Activated CD4-positive, alpha-beta T cell treated with anti-CD3 and anti-CD28 coated beads, Interleukin-2, amount 50 U/mL, for 24 hours (primary cell): ENCODE data around the gene NIPBL.
"Not testable (repeated sequence)": the region's sequence is repeated elsewhere in the genome, so short reads cannot be mapped to it uniquely, and the experiment has no call there.

ENCODE experiments used
- DNase-seq, 2 donors: peaks; one replicate each; pipeline ENCODE4 v3.0.0-alpha.2; 2020; ENCODE audit warnings: low read depth in 1 of 2, low spot score in 1 of 2

NIPBL gene

DNA sequence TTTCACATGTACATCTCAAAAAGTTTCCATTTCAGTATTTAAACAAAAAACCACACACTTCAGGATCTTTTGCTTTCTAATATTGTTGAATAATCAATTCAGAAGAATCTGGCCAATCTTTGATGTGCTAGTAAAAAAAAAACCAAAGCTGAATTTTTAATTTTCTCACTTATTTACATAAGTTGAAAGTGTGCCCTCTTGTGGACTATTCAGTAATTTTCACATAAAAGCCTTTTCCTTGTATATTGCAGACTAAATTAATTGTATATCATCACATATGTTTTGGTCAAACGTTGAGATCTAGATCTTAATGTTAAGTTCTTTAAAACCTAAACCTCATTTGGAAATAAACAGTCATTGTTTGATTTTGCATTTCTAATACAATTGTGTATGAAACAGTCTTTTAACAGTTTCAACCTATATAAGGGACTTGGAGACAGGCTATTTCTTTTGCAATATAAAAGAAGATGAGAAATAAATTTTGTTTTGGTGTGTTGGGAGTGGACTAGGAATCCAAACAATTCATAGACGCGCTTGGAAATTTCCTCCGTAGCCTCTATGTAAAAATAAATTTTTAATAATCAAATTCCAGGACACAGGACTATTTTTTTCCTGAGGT lies 68.1 kb downstream of the NIPBL start:
- DNase-seq = peak in 1 of 2 donors; percentile 16

DNA sequence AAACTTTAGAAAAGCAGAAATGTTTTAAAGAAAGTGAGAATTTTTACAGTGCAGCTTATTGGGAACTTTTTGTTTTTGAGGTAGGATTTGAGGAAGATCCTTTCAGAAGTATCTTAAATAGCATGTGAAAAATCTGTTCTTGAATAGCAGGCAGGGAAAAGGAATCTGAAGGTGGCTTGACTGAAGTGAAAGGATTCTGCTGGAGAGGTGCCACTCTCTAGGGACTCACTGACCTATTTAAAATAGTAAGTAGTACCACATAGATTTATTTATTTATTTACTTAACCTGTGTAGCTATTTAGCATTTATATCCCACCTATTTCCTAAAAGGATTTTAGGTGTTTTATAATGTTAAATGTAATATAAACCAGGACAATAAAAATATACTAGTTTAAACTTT lies 69.1 kb downstream of the NIPBL start:
- no peak for DNase-seq

DNA sequence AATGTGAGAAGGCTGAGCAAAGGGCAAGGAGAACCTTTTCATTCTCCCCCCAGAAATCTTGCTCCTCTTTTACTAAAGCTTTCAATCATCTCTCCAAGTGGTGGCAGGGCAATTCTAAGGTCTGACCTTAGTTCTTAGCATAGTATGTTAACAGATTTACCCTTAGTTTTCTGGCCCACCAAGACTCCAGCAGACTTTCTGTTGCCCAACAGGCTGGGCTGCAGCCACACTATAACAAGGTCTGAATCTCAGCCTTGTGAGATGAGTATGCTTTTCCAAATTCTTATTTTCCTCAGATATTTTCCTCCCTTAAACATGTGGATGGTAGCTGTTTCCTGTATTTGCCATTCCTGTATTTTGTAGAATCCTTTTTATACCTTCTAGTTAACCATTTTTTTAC lies 69.5 kb downstream of the NIPBL start:
- DNase-seq = no peak

DNA sequence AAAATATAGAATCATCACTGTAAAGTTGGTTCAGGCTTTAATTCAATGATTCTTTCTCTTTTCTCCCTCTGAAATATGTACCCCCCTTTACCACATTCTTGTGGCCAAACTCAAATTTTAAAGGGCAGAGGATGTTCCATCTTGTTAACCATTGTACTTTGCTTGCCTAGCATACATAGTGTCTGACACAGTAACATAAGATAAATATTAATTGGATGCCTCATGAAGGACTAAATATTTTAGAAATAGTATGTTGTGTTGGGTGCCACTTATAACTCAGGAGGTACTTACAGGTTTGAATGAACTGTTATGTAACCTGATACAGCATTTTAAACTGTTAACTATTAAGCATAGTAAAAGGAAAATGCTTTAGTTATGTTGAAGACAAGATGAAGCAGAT lies 71.5 kb downstream of the NIPBL start:
- DNase-seq = no peak

DNA sequence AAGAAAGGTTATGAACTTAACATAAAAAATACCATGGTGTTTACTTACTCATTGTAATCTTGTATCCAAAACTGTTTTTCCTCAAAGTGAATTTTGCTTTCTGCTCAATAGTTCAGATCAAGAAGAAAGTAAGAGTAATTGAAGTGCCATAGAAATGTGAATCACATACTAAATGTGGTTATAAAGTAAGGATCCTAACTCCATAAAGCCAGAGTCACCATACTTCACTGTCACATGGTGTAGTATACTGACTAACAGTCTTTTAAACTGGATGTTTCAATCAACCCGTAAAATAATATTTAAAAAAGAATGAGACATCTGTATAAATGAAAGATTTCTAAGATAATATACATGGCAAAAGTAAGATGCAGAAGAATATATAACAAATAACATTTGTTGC lies 72.1 kb downstream of the NIPBL start:
- DNase-seq = no peak

DNA sequence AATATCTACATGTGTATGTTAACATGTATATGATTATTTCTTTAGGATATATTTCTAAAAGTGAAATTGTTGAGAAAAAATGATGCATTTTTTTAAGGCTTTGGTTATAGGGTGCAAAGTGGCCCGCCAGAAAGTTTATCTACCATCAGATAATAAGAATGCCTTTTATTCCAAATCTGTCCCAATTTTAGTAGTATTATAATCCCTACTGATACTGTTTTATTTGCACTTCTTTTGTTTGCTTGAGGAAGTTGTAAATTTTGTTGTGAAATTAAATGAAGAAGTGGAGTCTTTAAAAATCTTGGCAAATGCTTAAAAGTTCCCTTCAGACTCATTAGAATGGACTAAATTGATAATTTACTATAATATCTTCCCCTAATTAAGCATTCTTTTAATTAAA lies 73.0 kb downstream of the NIPBL start:
- DNase-seq = no peak

DNA sequence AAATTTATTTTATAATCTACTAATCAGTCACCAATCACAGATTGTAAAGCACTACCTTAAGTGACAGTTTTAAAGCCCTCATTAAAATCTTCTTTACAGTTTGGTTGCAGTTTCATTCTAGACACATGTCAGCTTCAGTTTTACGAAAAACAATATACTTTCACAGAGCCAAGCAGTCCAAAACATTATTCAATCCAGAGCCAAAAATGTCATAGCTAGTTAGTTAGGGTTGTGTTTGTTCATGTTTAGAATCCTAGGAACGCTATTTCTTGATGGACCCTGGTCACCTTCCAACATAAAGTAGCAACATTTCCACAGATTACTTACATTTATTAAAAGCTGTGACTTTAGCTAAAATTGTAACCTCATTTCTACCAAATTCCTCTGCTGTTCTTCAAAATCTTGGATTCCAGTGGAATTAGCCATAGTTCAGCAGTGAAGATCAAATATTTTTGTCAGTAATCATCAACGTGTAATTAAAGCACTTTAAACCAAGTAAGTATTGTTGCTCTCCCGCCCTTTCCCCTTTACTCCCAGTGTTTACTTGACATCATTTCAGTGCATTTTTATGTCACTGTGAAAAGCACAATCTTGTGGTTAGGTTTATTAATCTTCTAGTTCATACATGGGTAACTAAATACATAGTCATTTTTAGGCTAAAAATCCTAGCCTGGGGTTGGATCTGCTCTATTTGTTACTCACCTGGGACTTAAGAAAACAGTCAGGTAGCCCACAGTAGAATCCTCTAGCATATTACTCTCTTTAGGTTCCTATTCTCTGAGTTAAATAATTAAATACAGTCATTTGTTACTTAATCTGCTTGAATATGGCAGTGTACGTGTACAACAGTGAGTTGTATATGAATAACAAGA lies 74.3 kb downstream of the NIPBL start:
- DNase-seq = no peak

DNA sequence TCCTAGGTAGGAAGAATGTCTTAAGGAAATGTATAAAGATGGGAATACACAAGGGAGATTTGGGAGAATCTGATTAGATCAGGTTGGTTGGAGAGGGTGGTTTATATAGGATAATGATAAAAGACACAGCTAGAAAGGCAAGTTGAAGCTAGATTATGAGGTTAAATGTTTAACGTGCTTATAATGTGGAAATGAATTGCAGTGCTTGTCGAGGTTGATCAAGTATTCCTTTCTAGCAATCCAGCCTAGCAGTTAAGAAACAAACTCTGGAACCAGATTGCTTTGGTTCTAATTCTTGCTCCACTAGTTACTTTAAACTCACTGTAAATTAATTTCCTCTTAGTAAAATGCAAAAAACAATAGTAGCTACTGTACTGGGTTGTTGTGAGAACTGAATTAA lies 76.5 kb downstream of the NIPBL start:
- DNase-seq = no peak

DNA sequence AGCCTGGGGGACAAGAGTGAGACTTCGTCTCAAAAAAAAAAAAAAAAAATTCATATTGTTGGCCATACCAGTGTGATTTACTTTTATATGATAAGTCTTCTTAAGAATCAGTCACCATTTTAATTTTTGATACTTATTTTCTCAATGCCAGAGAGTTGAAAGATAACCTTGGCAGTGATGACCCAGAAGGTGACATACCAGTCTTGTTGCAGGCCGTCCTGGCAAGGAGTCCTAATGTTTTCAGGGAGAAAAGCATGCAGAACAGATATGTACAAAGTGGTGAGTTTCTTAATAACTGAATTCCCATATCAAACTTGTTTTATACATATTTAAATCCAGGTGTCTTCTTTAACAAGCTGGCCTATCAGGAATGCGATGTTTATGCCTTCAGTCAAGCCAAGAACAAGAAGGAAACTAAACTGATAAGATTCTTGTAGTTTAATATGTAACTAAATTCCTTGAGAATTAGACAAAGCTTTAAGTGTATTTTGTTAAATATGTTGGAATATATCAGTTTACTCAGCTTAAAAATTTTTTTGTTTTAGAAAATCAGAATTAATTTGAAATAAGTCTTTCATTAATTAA lies 81.5 kb downstream of the NIPBL start:
- DNase-seq = no peak

DNA sequence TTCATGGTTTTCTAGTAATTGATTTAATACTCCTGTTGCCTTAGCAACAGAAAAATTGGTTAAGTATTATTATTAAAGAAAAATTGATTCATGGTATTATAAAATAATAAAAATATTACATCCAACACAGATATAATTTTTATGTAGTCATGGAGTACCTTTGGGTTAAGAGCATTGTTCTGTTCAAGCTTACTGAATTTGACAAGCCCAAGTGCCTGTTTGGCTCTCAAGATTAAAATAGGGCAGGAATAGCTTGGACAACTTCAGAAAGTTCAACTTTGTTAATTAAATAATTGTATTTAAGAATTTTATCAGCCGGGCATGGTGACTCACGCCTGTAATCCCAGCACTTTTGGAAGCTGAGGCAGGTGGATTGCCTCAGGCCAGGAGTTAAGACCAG lies 82.0 kb downstream of the NIPBL start:
- DNase-seq = no peak

DNA sequence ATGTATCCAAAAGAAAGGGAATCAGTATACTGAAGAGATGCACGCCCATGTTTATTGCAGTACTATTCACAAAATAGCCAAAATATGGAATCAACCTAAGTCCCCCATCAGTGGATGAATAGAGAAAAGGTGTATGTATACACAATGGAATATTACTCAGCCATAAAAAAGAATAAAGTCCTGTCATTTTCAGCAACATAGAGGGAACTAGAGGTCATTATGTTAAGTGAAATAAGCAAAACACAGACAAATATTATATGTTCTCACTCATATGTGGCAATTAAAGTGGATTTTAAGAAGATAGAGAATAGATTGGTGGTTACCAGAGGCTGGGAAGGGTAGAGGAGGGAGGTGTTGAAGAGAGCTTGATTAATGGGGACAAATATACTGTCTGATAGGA lies 88.6 kb downstream of the NIPBL start:
- no peak for DNase-seq

DNA sequence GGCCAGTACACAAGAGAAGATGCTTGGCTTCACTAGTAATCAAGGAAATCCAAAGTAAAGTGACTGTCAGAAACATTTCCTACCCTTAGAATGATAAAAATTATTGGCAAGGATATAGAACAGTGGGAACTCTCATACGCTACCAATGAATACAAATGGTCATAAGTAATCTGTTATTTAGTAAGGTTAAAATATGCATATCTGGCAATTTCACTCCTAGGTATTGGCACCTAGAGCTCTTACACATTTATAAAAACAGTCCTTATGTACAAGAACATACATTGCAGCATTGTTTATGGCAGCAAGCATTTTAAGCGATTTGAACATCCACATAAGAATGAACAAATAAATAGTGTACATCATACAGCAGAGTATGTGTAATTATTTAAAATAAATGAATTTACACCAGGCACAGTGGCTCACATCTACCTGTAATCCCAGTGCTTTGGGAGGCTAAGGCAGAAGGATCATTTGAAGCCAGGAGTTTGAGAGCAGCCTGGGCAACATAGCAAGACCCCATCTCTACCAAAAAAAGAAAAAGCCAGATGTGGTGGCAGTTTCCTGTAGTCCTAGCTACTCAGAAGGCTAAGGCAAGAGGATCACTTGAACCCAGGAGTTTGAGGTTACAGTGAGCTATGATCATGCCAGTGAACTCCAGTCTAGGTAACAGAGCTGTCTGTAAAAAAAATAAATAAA lies 93.3 kb downstream of the NIPBL start:
- DNase-seq = no peak

DNA sequence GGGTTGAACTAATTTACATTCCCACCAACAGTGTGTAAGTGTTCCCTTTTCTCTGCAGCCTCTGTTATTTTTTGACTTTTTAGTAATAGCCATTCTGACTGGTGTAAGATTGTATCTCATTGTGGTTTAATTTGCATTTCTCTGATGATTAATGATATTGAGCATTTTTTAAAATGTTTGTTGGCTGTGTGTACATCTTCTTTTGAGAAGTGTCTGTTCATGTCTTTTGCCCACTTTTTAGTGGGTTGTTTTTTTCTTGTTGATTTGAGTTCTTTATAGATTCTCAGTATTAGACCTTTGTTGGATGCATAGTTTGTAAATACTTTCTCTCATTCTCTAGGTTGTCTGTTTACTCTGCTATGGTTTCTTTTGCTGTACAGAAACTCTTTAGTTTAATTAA lies 101.6 kb downstream of the NIPBL start:
- no peak for DNase-seq

DNA sequence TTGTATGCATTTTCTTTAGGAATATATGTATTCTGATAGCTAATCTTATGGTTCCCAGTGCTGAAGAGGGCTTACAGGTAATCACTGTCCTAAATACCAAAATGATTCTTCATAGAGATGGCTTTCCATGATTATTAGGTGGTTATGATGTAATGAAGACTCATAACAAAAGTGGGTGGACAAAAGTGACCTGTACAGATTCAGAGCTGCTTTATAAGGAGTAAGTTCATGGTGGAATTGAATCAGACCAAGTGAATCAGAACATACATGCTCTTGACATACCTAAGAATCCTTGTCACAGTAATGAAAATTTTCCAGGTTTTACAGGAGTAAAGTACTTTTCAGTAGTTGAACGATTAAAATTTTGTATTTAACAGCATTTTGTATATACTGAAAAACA lies 105.6 kb downstream of the NIPBL start:
- DNase-seq = no peak

DNA sequence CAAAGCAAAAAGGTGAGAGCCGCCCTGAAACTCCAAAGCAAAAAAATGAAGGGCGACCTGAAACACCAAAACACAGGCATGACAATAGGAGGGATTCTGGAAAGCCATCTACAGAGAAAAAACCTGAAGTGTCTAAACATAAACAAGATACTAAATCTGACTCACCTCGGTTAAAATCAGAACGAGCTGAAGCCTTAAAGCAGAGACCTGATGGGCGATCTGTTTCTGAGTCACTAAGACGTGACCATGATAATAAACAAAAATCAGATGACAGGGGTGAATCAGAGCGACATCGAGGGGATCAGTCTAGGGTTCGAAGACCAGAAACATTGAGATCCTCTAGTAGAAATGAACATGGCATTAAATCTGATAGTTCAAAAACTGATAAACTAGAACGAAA lies 108.8 kb downstream of the NIPBL start:
- DNase-seq = no peak

DNA sequence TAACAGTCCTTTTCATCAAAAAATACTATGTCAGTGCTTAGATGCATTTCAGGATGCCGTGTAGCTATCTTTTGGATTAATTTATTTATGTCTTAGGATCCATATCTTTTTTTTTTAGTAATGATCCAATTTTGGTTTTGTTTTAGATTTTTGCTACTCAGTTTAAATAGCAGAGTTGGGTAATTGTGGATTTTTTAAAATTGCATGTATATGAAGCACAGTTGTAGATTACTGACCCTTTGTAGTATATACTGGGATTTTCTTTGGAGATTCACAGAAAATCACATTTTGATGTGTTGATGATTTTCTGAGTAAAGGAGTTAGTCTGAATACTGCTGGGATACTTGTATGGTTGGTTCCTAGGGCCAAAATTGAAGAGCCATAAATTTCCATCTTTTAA lies 111.8 kb downstream of the NIPBL start:
- DNase-seq = no peak

DNA sequence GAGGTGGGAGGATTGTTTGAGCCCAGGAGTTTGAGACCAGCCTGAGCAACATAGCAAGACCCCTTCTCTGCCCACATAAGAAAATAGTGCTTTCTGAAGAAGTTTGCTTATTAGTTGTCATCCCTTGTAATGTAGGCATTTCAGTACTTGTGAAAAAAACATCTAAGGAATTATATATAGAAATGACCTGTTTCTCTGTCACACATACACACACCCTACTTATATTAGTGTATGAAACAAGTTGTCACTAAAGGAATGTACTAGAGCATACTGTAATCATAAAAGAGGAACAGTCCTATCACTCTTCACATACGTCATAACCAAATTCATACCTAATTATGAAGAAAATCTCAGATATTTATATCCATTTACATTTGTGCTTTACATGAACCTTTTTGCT lies 122.0 kb downstream of the NIPBL start:
- DNase-seq = no peak

DNA sequence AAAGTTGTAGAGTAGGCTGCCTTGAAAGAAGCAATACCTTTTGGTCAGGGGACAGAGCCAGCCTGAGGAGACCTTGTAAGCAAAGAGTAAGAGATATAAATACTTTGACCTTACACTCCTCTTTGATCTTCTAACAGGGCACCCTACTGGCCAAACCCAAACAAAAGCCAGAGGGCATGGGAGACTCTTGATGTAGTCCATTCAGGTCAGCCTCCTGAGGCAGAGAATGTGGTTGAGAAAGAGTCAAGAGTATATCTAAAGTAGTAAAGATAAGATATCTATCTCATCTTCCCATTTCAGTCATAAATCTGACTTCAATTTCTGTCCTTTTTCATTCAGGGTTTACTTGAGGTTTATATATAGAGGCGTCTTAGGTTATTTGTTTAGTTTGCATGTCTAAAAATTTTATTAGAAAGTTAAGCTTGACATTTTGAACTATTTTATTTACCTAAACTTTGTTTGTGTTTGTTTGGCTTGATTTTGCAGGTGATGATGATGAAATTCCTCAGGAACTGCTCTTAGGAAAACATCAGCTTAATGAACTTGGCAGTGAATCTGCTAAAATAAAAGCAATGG lies 125.7 kb downstream of the NIPBL start:
- no peak for DNase-seq

DNA sequence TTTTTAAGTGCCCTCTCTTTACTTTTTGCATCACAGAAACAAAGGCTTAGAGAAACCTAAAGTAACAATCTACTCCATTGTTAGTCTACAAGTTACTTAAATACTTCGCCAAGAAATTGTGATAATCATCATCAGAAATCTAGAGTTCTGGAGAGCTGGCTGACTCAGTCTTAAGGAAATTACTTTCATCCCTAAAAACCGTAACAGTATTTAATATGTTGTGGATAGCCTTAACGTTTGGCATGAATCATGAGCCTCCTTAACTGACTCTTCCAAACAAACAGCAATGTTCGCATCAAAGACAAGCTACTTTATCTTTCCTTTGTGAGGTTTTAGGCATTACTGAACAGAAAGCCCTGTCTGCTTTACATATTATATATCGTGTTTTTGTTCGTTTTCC lies 128.7 kb downstream of the NIPBL start:
- DNase-seq = no peak

DNA sequence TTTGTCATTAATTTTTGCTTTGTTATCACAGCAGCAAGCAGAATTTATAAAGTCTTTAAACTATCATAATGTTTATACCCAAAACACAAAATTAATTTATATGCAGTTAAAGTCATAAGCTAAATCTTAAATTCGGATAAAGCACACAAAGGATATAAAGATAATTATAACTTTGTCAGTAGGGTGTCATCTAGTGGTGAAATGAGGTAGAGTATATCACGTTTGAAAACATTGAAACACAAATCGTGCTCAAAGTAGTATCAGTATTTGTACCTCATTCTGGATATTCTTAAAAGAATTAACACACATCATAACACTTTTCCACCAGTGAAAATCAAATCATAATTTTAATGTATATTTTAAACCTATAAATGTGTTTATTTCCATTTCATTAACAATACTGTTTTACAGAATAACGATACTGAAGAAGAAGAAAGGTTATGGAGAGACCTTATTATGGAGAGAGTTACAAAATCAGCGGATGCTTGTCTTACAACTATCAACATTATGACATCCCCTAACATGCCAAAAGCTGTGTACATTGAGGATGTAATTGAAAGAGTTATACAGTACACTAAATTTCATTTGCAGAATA lies 129.5 kb downstream of the NIPBL start:
- no peak for DNase-seq

DNA sequence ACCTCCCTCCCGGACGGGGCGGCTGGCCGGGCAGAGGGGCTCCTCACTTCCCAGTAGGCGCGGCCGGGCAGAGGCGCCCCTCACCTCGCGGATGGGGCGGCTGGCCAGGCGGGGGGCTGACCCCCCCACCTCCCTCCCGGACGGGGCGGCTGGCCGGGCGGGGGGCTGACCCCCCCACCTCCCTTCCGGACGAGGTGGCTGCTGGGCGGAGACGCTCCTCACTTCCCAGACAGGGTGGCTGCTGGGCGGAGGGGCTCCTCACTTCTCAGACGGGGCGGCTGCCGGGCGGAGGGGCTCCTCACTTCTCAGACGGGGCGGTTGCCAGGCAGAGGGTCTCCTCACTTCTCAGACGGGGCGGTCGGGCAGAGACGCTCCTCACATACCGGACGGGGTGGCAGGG lies 136.6 kb downstream of the NIPBL start:
- DNase-seq = not testable (repeated sequence)
